B cell (primary cell): ENCODE data around the gene TTC23. TPM values are rescaled to one million over a fixed set of nuclear protein-coding genes. Genes with fewer than 3 reads are reported as not detected.

Experiments used
- ATAC-seq: fragments of 200-7000 bp; cut with Tn5 transposase; one replicate; pipeline ENCODE4 v1.10.0; 2021; ENCODE audit warnings: low read depth, mild to moderate bottlenecking, moderate number of reproducible peaks, moderate library complexity
- CTCF ChIA-PET: fragments of 350-600 bp; sonication (Branson Sonifier 250); formaldehyde crosslinking; loops from one replicate; lab custom pipeline; 2021; ENCODE audit warnings: antibody characterized with exemption, inconsistent platforms; lab: Charles Lee
- POLR2A ChIA-PET: fragments of 350-600 bp; sonication (Branson Sonifier 250); formaldehyde crosslinking; loops from one replicate; lab custom pipeline; 2021; ENCODE audit warnings: antibody characterized with exemption; lab: Charles Lee
- DNase-seq: peaks from one replicate; pipeline ENCODE4 v3.0.0; 2013
- H2AFZ ChIP-seq: 2 replicates; pipeline ENCODE4 v1.6.1; 2012; ENCODE audit warnings: mild to moderate bottlenecking, low read depth, low read length; ENCODE audit not compliant: insufficient read depth, poor library complexity, severe bottlenecking
- H3K27ac ChIP-seq, 2 donors: 1 replicate in 1 of 2; 2 replicates in 1 of 2; pipeline ENCODE4 v1.5.1; 2012 to 2013; ENCODE audit warnings: low read length in 2 of 2, mild to moderate bottlenecking in 2 of 2, moderate library complexity in 1 of 2
- H3K27me3 ChIP-seq, 4 experiments: fragments of 200-600 bp in 1 of 4; sonication (generic) in 1 of 4; replicated peaks in 1 of 4; 1 replicate in 2 of 4; 2 replicates in 2 of 4; pipeline versions ENCODE4 v1.6.1 to v1.7.0; 2013 to 2016; ENCODE audit warnings: low read length in 3 of 4, mild to moderate bottlenecking in 2 of 4, mixed read lengths in 1 of 4, moderate library complexity in 1 of 4; ENCODE audit not compliant: insufficient read depth in 4 of 4, control insufficient read depth in 3 of 4; ENCODE audit errors: control extremely low read depth in 1 of 4
- H3K36me3 ChIP-seq, 2 experiments: replicated peaks in 1 of 2; 1 replicate in 1 of 2; 2 replicates in 1 of 2; pipeline versions ENCODE4 v1.6.1 to v1.7.1; 2013; ENCODE audit warnings: low read length in 1 of 2; ENCODE audit not compliant: insufficient read depth in 2 of 2, control insufficient read depth in 1 of 2; ENCODE audit errors: control extremely low read depth in 1 of 2, extremely low read depth in 1 of 2
- H3K4me1 ChIP-seq, 2 donors: fragments of 200-600 bp in 1 of 2; sonication (generic) in 1 of 2; 1 replicate in 1 of 2; 2 replicates in 1 of 2; pipeline versions ENCODE4 v1.5.1 to v1.6.1; 2013 to 2017; ENCODE audit warnings: low read length in 2 of 2; ENCODE audit not compliant: control insufficient read depth in 2 of 2, insufficient read depth in 2 of 2
- H3K4me2 ChIP-seq: replicated peaks from 2 replicates; pipeline ENCODE3; 2012; ENCODE audit warnings: mild to moderate bottlenecking, low read depth, low read length; ENCODE audit not compliant: poor library complexity, severe bottlenecking
- H3K4me3 ChIP-seq, 5 experiments: fragments of 200-600 bp in 1 of 5; sonication (generic) in 1 of 5; 1 replicate in 3 of 5; 2 replicates in 2 of 5; pipeline versions ENCODE4 v1.5.1 to v1.7.0; 2011 to 2016; ENCODE audit warnings: low read length in 4 of 5, mild to moderate bottlenecking in 4 of 5, low read depth in 2 of 5, control low read depth in 1 of 5, moderate library complexity in 1 of 5; ENCODE audit not compliant: insufficient read depth in 1 of 5; ENCODE audit errors: control extremely low read depth in 1 of 5, extremely low read depth in 1 of 5
- H3K79me2 ChIP-seq: fragments of 200-600 bp; sonication (generic); one replicate; pipeline ENCODE4 v1.6.0; 2016; ENCODE audit warnings: low read length; ENCODE audit not compliant: control insufficient read depth, insufficient read depth
- H3K9ac ChIP-seq: fragments of 200-600 bp; sonication (generic); 2 replicates; pipeline ENCODE4 v1.6.1; 2017; ENCODE audit warnings: mild to moderate bottlenecking, low read length, moderate library complexity
- H3K9me3 ChIP-seq, 3 donors: one replicate each; pipeline versions ENCODE4 v1.6.1 to v1.7.1; 2013; ENCODE audit warnings: low read length in 2 of 3; ENCODE audit not compliant: control insufficient read depth in 2 of 3, insufficient read depth in 1 of 3; ENCODE audit errors: control extremely low read depth in 1 of 3
- H4K20me1 ChIP-seq: 2 replicates; pipeline ENCODE4 v1.6.0; 2012; ENCODE audit warnings: mild to moderate bottlenecking, low read length; ENCODE audit not compliant: insufficient read depth, control insufficient read depth, poor library complexity, severe bottlenecking
- H3K27ac Mint-ChIP-seq: one replicate; pipeline ENCODE4 v1.8.0; 2021; ENCODE audit warnings: mixed read lengths
- H3K27me3 Mint-ChIP-seq: one replicate; pipeline ENCODE4 v1.8.0; 2021; ENCODE audit warnings: mixed read lengths
- H3K4me1 Mint-ChIP-seq: one replicate; pipeline ENCODE4 v1.8.0; 2021; ENCODE audit warnings: mixed read lengths
- H3K4me3 Mint-ChIP-seq: one replicate; pipeline ENCODE4 v1.8.0; 2021; ENCODE audit warnings: mixed read lengths
- H3K9me3 Mint-ChIP-seq: one replicate; pipeline ENCODE4 v1.8.0; 2022; ENCODE audit warnings: mixed read lengths; ENCODE audit not compliant: insufficient read depth
- EZH2 ChIP-seq: IDR thresholded peaks from 2 replicates; pipeline ENCODE4 v1.6.1; 2012; ENCODE audit warnings: borderline replicate concordance, low read depth, mild to moderate bottlenecking, moderate library complexity, low read length; ENCODE audit not compliant: insufficient read depth, poor library complexity, severe bottlenecking
- WGBS: methylation state at CpG from one replicate; pipeline ENCODE4 v1.1.5; 2013; ENCODE audit warnings: missing lambda C conversion rate; ENCODE audit not compliant: insufficient coverage; 5-methylcytosine and 5-hydroxymethylcytosine counted together
- intact Hi-C: fragments of 100-400 bp; cut with micrococcal nuclease; formaldehyde crosslinking; loops from one replicate; pipeline ENCODE4 v1.10.0; 2022
- polyA plus RNA-seq: library from polyadenylated mRNA; depleted of rRNA; stranded (reverse); fragments of >200 nt; gene quantifications from 2 replicates; pipeline ENCODE4 v1.2.3, GENCODE V29; 2012
- total RNA-seq, 2 donors: library from RNA; stranded (reverse); fragments of 120-200 nt in 1 of 2; gene quantifications; 1 replicate in 1 of 2; 2 replicates in 1 of 2; pipeline versions ENCODE4 v1.2.3 to v1.2.4, GENCODE V29; 2013 to 2022
- TF ChIP-seq, protein P1 (sequence below): fragments of 200-600 bp; IDR thresholded peaks from one replicate; pipeline ENCODE4 v1.8.0; 2022; ENCODE audit warnings: antibody characterized with exemption, mild to moderate bottlenecking

Gene TTC23
- total and polyA plus RNA-seq, 2 donors (not counting 1 experiment from before 2014, with no cell fraction given) = 0.15 to 1.9 TPM

DNA sequence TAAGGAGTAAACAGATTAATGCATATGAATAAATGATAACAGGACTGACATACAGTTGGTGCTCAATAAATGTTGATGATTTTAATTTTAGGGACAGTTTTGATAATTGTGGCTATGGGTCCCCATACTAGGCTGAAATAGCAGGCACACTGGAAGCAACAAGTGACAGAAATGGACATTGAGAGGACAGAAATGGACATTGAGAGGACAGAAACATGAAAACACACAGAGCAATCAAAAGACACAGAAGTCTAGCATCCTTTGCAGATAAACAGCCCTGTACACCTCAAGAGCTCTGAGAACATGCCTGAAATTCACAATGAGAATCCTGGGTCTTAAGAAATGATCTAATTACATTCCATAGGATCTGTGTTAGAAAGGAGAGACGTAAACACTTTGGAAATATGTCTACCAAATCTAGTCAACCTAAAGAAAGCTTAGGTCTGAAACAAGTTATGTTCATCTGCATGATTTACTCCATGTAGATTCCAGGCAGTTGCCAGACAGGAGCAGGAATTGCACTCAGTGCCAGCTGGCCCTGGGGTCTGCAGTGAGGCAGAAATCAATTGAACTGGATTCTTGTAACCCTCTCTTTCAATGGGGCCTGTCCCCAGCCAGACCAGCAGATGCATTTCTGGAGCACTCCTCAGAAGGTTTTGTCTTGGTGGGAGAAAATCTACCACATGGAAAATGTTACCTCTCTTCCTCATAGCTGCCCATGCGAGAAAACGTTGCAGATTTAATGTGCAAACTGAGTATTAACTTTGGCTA lies 84.2 kb downstream of the TTC23 start:
- Mint-ChIP-seq H3K27me3 (no peaks in the 10 kb centered on the region), H3K27ac (no peak overlapping the region), H3K4me1 (peaks cover 29% of the 10 kb centered on the region), H3K9me3 (no peaks in the 10 kb centered on the region), H3K4me3 (no peak overlapping the region)
- H3K4me3 ChIP-seq = no peak overlapping the region
- peaks cover 12 to 18% of the 10 kb centered on the region in 2 donors for H3K4me1 ChIP-seq
- WGBS = 100% methylated on average over 1 of the region's 3 CpGs
- DNase-seq = no peak
- no peak overlapping the region for H3K9ac ChIP-seq
- no peaks in the 10 kb centered on the region for H4K20me1 ChIP-seq
- ChIA-PET CTCF (no interaction called here), POLR2A (no interaction called here)
- intact Hi-C loops = no loop called here
- H3K9me3 ChIP-seq = no peaks in the 10 kb centered on the region
- no peaks in the 10 kb centered on the region for H3K36me3 ChIP-seq
- no peak for ATAC-seq
- no peak for TF ChIP-seq EZH2
- TF ChIP-seq, protein P1, sequence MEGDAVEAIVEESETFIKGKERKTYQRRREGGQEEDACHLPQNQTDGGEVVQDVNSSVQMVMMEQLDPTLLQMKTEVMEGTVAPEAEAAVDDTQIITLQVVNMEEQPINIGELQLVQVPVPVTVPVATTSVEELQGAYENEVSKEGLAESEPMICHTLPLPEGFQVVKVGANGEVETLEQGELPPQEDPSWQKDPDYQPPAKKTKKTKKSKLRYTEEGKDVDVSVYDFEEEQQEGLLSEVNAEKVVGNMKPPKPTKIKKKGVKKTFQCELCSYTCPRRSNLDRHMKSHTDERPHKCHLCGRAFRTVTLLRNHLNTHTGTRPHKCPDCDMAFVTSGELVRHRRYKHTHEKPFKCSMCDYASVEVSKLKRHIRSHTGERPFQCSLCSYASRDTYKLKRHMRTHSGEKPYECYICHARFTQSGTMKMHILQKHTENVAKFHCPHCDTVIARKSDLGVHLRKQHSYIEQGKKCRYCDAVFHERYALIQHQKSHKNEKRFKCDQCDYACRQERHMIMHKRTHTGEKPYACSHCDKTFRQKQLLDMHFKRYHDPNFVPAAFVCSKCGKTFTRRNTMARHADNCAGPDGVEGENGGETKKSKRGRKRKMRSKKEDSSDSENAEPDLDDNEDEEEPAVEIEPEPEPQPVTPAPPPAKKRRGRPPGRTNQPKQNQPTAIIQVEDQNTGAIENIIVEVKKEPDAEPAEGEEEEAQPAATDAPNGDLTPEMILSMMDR = no peak
- no peak overlapping the region for H3K27ac ChIP-seq
- no peaks in the 10 kb centered on the region for H3K79me2 ChIP-seq
- no peak overlapping the region for H3K4me2 ChIP-seq
- H3K27me3 ChIP-seq = no peaks in the 10 kb centered on the region
- H2AFZ ChIP-seq = no peak overlapping the region

DNA sequence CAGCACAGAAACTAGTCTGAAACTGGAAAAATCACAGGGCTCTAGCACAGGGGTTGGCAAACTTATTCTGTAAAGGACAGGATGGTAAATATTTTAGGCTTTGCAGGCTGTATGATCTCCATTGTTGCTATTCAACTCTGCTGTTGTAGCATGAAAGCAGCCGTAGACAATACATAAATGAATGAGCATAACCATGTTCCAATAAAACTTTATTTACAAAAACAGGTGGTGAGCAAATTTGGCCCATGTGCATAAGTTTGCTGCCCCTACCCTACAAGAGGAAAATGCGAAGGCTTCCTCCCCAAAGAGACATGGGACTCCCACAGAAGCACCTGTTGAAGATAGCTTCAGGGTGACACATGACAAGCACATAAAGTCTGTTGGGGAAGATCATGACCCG lies 85.3 kb downstream of the TTC23 start:
- no peak for DNase-seq
- H3K27ac Mint-ChIP-seq = no peak overlapping the region
- H3K36me3 ChIP-seq = no peaks in the 10 kb centered on the region
- H3K4me1 Mint-ChIP-seq = peaks cover 28% of the 10 kb centered on the region
- H3K9ac ChIP-seq = no peak overlapping the region
- WGBS = 100% methylated on average over 1 of the region's 3 CpGs
- intact Hi-C loops = no loop called here
- ChIA-PET CTCF (no interaction called here), POLR2A (no interaction called here)
- ATAC-seq = no peak
- H4K20me1 ChIP-seq = no peaks in the 10 kb centered on the region
- no peak overlapping the region for H3K4me3 Mint-ChIP-seq
- no peaks in the 10 kb centered on the region for H3K9me3 Mint-ChIP-seq
- H3K27me3 ChIP-seq = no peaks in the 10 kb centered on the region
- H3K4me1 ChIP-seq = peaks cover 11 to 18% of the 10 kb centered on the region in 2 donors
- no peak overlapping the region for H3K27ac ChIP-seq
- no peaks in the 10 kb centered on the region for H3K79me2 ChIP-seq
- no peaks in the 10 kb centered on the region for H3K27me3 Mint-ChIP-seq
- no peak overlapping the region for H3K4me2 ChIP-seq
- no peak for TF ChIP-seq EZH2
- TF ChIP-seq, protein P1 = no peak
- H3K4me3 ChIP-seq = no peak overlapping the region
- H3K9me3 ChIP-seq = no peaks in the 10 kb centered on the region
- no peak overlapping the region for H2AFZ ChIP-seq
